Activated T-cell treated with anti-CD3 and anti-CD28 coated beads, Interleukin-2, amount 50 U/mL, for 24 hours (primary cell): ENCODE measurements around the gene FILIP1L.

Experiments used
- DNase-seq: peaks from one replicate; pipeline ENCODE4 v3.0.0-alpha.2; 2020
- H3K27ac Mint-ChIP-seq: 2 replicates; pipeline ENCODE4 v1.8.0; 2020; ENCODE audit warnings: mild to moderate bottlenecking, mixed read lengths
- H3K27me3 Mint-ChIP-seq: 2 replicates; pipeline ENCODE4 v1.8.0; 2020; ENCODE audit warnings: mixed read lengths
- H3K36me3 Mint-ChIP-seq: 2 replicates; pipeline ENCODE4 v1.8.0; 2020; ENCODE audit warnings: low read depth, mixed read lengths
- H3K4me1 Mint-ChIP-seq: 2 replicates; pipeline ENCODE4 v1.8.0; 2020; ENCODE audit warnings: low read depth, mixed read lengths
- H3K4me3 Mint-ChIP-seq: 2 replicates; pipeline ENCODE4 v1.8.0; 2020; ENCODE audit warnings: mild to moderate bottlenecking, moderate library complexity, mixed read lengths
- H3K9me3 Mint-ChIP-seq: 2 replicates; pipeline ENCODE4 v1.8.0; 2020; ENCODE audit warnings: mixed read lengths

FILIP1L gene

GRCh38 chr3:99861216-99861615, 253.1 kb downstream of the FILIP1L start:
- H3K4me1 Mint-ChIP-seq: peaks cover 38% of the 10 kb centered on the region
- H3K36me3 Mint-ChIP-seq: peaks cover 34% of the 10 kb centered on the region

GRCh38 chr3:99859825-99860224, 254.5 kb downstream of the FILIP1L start:
- peaks cover 46% of the 10 kb centered on the region for H3K36me3 Mint-ChIP-seq
- DNase-seq: no peak
- no peaks in the 10 kb centered on the region for H3K27me3 Mint-ChIP-seq
- no peaks in the 10 kb centered on the region for H3K9me3 Mint-ChIP-seq
- H3K4me3 Mint-ChIP-seq: no peak overlapping the region
- no peak overlapping the region for H3K27ac Mint-ChIP-seq
- H3K4me1 Mint-ChIP-seq: peaks cover 39% of the 10 kb centered on the region

More at GRCh38 chr3:99861216-99861615, 253.1 kb downstream of the FILIP1L start:
- H3K27me3 Mint-ChIP-seq: no peaks in the 10 kb centered on the region
- H3K9me3 Mint-ChIP-seq: no peaks in the 10 kb centered on the region
- no peak overlapping the region for H3K4me3 Mint-ChIP-seq
- DNase-seq: no peak
- no peak overlapping the region for H3K27ac Mint-ChIP-seq

DNA sequence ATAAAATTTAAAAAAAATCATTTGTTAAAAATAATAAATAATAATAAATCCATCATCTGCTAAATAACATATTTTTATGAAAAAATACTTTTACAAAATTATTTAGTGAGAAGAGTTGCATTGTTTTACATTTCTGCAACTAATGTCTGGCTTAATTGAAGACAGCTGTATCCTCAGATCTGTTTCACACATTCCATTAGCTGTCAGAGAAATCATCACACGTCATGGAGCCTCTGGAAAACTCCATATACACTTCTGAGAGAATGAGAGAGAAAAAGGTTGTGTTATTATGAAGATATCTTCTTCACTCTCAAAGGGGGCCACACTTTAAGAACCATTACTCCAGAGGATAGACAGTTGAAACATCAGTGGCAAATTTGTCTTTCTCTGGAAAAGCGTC, 255.8 kb downstream of the FILIP1L start:
- Mint-ChIP-seq H3K36me3 (peaks cover 45% of the 10 kb centered on the region), H3K4me3 (no peak overlapping the region), H3K9me3 (no peaks in the 10 kb centered on the region), H3K27ac (no peak overlapping the region), H3K27me3 (no peaks in the 10 kb centered on the region), H3K4me1 (peaks cover 42% of the 10 kb centered on the region)
- DNase-seq: no peak

- H3K9me3 Mint-ChIP-seq: no peaks in the 10 kb centered on the region
- H3K27ac Mint-ChIP-seq: no peak overlapping the region
- no peaks in the 10 kb centered on the region for H3K27me3 Mint-ChIP-seq
- H3K4me3 Mint-ChIP-seq: no peak overlapping the region
- H3K4me1 Mint-ChIP-seq: peaks cover 44% of the 10 kb centered on the region
- peaks cover 37% of the 10 kb centered on the region for H3K36me3 Mint-ChIP-seq
- no peak for DNase-seq
These were observed 257.0 kb downstream of the FILIP1L start for GRCh38 chr3:99857278-99857677.

GRCh38 chr3:99856437-99857220, 257.7 kb downstream of the FILIP1L start:
- DNase-seq: no peak
- Mint-ChIP-seq H3K36me3 (peaks cover 35% of the 10 kb centered on the region), H3K27ac (peak overlapping the region; percentile 42), H3K9me3 (no peaks in the 10 kb centered on the region), H3K27me3 (no peaks in the 10 kb centered on the region), H3K4me1 (peaks cover 45% of the 10 kb centered on the region), H3K4me3 (no peak overlapping the region)

DNA sequence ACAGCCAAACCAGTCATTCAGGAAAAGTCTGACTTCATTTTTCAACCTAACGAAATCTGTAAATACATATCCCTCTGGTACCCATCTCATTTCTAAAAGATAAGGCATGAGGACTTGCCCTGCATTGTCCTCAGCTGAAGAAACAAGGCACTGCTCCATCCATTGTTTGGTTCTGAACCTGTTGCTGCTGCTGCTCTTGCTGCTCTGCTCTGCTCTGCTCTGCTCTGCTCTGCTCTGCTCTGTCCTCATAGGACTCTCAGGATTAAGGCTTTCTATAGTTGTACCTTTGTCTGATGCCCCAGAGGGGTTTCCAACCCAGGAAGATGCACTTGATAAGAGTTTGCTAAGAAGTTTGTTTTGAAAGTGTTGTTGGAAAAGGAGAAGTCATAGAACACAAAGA, 258.4 kb downstream of the FILIP1L start:
- Mint-ChIP-seq H3K27ac (peak overlapping the region; percentile 42), H3K4me3 (no peak overlapping the region), H3K9me3 (no peaks in the 10 kb centered on the region), H3K27me3 (no peaks in the 10 kb centered on the region), H3K36me3 (peaks cover 35% of the 10 kb centered on the region), H3K4me1 (peaks cover 46% of the 10 kb centered on the region)
- DNase-seq: no peak

GRCh38 chr3:99854756-99855298, 259.5 kb downstream of the FILIP1L start:
- H3K27ac Mint-ChIP-seq: no peak overlapping the region
- H3K27me3 Mint-ChIP-seq: no peaks in the 10 kb centered on the region
- H3K4me1 Mint-ChIP-seq: peaks cover 43% of the 10 kb centered on the region
- H3K4me3 Mint-ChIP-seq: no peak overlapping the region
- peaks cover 31% of the 10 kb centered on the region for H3K36me3 Mint-ChIP-seq
- no peaks in the 10 kb centered on the region for H3K9me3 Mint-ChIP-seq
- DNase-seq: no peak

DNA sequence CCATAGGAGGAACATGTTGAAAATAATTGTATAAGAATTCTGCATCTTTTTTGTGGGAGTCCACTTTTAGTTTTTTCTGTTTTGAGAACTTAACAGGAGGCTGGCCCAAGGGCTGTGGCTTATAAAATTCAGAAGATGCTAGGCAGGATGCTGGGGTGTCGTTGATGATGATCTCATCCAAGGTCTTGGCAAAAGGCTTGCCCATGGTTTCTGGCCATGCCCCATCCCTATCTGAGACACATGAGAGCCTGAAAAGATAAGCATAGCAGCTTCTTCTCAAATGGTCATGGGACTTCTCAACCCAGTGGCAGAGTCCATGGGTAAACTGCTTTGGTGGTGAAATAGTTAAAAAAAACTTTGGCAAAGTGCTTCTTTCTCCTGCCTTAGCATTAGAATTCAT, 261.4 kb downstream of the FILIP1L start:
- Mint-ChIP-seq H3K27ac (no peak overlapping the region), H3K9me3 (no peaks in the 10 kb centered on the region), H3K4me3 (no peak overlapping the region), H3K4me1 (peaks cover 36% of the 10 kb centered on the region), H3K27me3 (no peaks in the 10 kb centered on the region), H3K36me3 (peaks cover 25% of the 10 kb centered on the region)
- no peak for DNase-seq

DNA sequence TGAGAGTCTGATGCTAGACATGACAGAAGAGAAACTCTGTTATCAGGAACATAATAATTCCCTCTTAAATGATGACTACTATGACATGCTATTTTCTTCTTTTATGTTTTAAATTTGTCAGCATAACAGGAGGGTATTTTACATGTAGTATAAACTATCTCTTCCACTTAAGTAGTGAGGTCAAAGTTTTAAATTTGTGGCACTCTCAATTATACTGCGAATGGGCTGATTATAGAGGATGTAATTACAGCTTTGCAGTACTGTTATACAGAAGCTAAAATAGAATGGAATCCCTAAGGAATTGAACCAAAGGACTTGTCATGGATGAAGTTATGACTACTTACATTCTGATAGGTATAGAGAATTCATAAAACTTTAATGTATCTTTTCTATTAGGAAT, 262.3 kb downstream of the FILIP1L start:
- DNase-seq: no peak
- no peak overlapping the region for H3K4me3 Mint-ChIP-seq
- H3K9me3 Mint-ChIP-seq: no peaks in the 10 kb centered on the region
- no peaks in the 10 kb centered on the region for H3K27me3 Mint-ChIP-seq
- peaks cover 20% of the 10 kb centered on the region for H3K36me3 Mint-ChIP-seq
- H3K4me1 Mint-ChIP-seq: peaks cover 32% of the 10 kb centered on the region
- no peak overlapping the region for H3K27ac Mint-ChIP-seq

DNA sequence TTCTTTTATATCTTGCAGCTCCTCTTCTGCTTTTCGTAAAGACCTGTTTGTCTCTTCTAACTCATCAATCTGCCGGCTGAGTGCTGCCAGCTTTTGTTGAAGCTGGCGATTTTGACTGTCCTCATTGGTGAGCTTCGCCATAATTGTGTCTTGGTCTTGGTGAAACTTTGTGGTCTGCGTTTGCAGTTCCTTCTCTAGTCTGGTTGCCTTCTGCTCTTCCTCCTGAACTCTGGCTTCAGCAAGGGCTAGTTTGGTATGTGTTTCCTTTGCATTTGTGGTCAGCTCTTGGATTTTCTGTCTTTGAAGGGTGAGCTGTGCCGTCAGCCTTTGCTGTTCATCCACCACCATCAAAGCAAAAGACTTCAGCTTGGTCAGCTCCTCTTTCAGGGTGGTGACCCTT, 263.7 kb downstream of the FILIP1L start:
- Mint-ChIP-seq H3K27ac (no peak overlapping the region), H3K36me3 (peaks cover 13% of the 10 kb centered on the region), H3K4me3 (no peak overlapping the region), H3K9me3 (no peaks in the 10 kb centered on the region), H3K4me1 (peaks cover 23% of the 10 kb centered on the region), H3K27me3 (no peaks in the 10 kb centered on the region)
- DNase-seq: no peak

DNA sequence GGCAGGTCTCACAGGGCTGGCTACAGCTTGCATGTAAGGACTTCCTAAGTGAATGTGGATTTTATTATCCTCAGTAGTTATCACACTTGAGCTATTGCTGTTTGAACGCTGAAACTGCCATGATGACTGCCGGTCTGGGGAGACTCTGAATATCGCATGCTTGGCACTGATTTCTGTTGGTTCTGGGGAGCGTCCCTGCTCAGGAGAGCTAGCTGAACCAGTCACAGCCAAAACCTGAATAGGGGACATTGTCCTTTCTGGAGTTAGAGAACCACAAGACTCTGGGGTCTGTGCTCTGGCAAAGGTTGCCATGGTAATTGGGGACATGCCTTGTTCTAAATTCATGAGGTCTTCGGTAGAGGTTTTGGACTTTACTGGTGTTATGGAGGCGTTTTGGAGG, 265.9 kb downstream of the FILIP1L start:
- H3K4me1 Mint-ChIP-seq: peaks cover 20% of the 10 kb centered on the region
- no peaks in the 10 kb centered on the region for H3K27me3 Mint-ChIP-seq
- no peak overlapping the region for H3K4me3 Mint-ChIP-seq
- no peak for DNase-seq
- no peaks in the 10 kb centered on the region for H3K36me3 Mint-ChIP-seq
- H3K9me3 Mint-ChIP-seq: no peaks in the 10 kb centered on the region
- H3K27ac Mint-ChIP-seq: no peak overlapping the region

- Mint-ChIP-seq H3K27me3 (no peaks in the 10 kb centered on the region), H3K9me3 (no peaks in the 10 kb centered on the region), H3K4me3 (no peak overlapping the region), H3K4me1 (peaks cover 17% of the 10 kb centered on the region), H3K27ac (no peak overlapping the region), H3K36me3 (peaks cover 2% of the 10 kb centered on the region)
- DNase-seq: no peak
These were observed 267.7 kb downstream of the FILIP1L start for GRCh38 chr3:99846477-99847160.

DNA sequence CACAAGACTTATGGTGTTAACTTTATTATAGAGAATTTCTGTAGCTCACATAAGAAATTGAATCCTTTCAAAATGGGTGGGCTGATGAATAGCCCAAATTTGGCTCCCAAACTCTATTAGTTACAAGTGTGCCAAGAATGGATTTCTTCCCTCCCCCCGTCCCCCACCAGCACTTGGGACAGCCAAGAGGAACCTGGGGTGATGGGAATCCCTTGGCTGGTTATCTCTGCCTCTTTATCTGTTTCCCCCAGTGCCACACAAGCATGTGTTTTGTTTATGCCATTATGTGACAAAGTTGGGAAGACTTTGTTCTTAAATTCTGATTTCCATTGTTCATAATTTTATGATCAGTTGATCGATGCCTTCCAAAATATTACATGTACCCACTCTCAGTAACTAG, 268.3 kb downstream of the FILIP1L start:
- DNase-seq: no peak
- no peaks in the 10 kb centered on the region for H3K9me3 Mint-ChIP-seq
- no peaks in the 10 kb centered on the region for H3K27me3 Mint-ChIP-seq
- no peak overlapping the region for H3K4me3 Mint-ChIP-seq
- H3K4me1 Mint-ChIP-seq: peaks cover 17% of the 10 kb centered on the region
- H3K27ac Mint-ChIP-seq: no peak overlapping the region
- peaks cover 5% of the 10 kb centered on the region for H3K36me3 Mint-ChIP-seq

DNA sequence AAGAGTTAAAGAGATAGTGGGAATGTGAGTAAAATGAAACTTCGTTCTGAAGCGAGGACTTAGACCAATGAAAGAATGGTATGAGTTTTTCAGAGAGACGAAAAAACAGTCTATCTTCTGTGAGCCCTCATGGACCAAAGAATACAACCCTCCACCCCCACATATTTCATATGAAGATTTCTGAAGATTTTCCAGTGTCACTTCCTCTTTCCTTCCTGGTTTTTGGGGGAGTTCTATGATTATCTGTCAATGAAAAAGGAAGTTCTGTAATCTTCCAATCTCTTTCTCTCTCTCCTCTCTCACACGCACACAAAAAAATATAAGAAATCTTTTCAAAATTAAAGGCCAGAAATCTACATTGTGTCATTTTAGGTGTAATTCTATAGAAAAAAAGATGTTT, 269.0 kb downstream of the FILIP1L start:
- no peak overlapping the region for H3K4me3 Mint-ChIP-seq
- no peaks in the 10 kb centered on the region for H3K27me3 Mint-ChIP-seq
- H3K9me3 Mint-ChIP-seq: no peaks in the 10 kb centered on the region
- no peak overlapping the region for H3K27ac Mint-ChIP-seq
- H3K4me1 Mint-ChIP-seq: peaks cover 20% of the 10 kb centered on the region
- no peak for DNase-seq
- peaks cover 6% of the 10 kb centered on the region for H3K36me3 Mint-ChIP-seq
